Right lobe of liver (tissue), 6 donors: ENCODE results near the gene PRTFDC1. TPM values are rescaled to one million over a fixed set of nuclear protein-coding genes. Genes with fewer than 3 reads are reported as not detected.

Source experiments
- ATAC-seq, 4 donors: fragments of 200-7000 bp; cut with Tn5 transposase; one replicate each; pipeline ENCODE4 v1.9.1; 2020; ENCODE audit warnings: mild to moderate bottlenecking in 4 of 4, moderate library complexity in 4 of 4
- DNase-seq, 3 donors: peaks; one replicate each; pipeline ENCODE4 v3.0.0-alpha.2; 2020
- H3K27ac ChIP-seq, 3 donors: fragments of 200-600 bp; one replicate each; pipeline ENCODE4 v1.8.0; 2022
- H3K27me3 ChIP-seq, 2 donors: fragments of 200-600 bp; one replicate each; pipeline ENCODE4 v1.8.0; 2022
- H3K36me3 ChIP-seq, 4 donors: fragments of 200-600 bp; sonication (generic) in 1 of 4; one replicate each; pipeline versions ENCODE4 v1.5.1 to v1.8.0; 2017 to 2022; ENCODE audit warnings: control low read depth in 1 of 4
- H3K4me1 ChIP-seq, 4 donors: fragments of 200-600 bp; sonication (generic) in 1 of 4; one replicate each; pipeline versions ENCODE4 v1.5.1 to v1.8.0; 2017 to 2022; ENCODE audit warnings: control low read depth in 1 of 4
- H3K4me3 ChIP-seq, 3 donors: fragments of 200-600 bp; one replicate each; pipeline ENCODE4 v1.8.0; 2022
- H3K9me3 ChIP-seq, 4 donors: fragments of 200-600 bp; sonication (generic) in 1 of 4; one replicate each; pipeline versions ENCODE4 v1.5.1 to v1.8.0; 2017 to 2022; ENCODE audit warnings: control low read depth in 1 of 4
- CTCF ChIP-seq, 4 donors: fragments of 200-600 bp in 3 of 4; fragments of 450-650 bp in 1 of 4; IDR thresholded peaks; one replicate each; pipeline versions ENCODE4 v1.5.1 to v1.8.0; 2016 to 2022; ENCODE audit warnings: antibody characterized with exemption in 4 of 4, mild to moderate bottlenecking in 2 of 4
- POLR2A ChIP-seq: fragments of 450-650 bp; IDR thresholded peaks from one replicate; pipeline ENCODE4 v1.6.1; 2017; ENCODE audit warnings: antibody characterized with exemption, mild to moderate bottlenecking
- WGBS: methylation state at CpG from one replicate; pipeline ENCODE4 v1.1.6; 2018; ENCODE audit warnings: low coverage, low lambda C conversion rate; ENCODE audit not compliant: insufficient coverage; ENCODE audit errors: missing lambda C conversion rate; 5-methylcytosine and 5-hydroxymethylcytosine counted together
- intact Hi-C, 2 donors: fragments of 100-400 bp; cut with DNase I; formaldehyde crosslinking; loops; one replicate each; pipeline versions ENCODE4 v1.11.2 to v1.14.1; 2022
- total RNA-seq, 6 experiments: library from RNA; depleted of rRNA in 2 of 6; stranded (reverse); fragments of >200 nt in 2 of 6; fragmentation: NEBNext Ultra II Directional in 3 of 6; extraction: Animal tissue kit (Norgen Biotek cat#: 25700) in 3 of 6; gene quantifications; one replicate each; pipeline versions ENCODE4 v1.1.0 to v1.2.4, GENCODE V29; 2016 to 2023
- donor health status: DM: no; HTN: yes; CAD: no.
- donor health status: DM: no; HTN: no; CAD: no.
- donor health status: DM: no; HTN: no; CAD: no.
- donor health status: DM: no; HTN: yes; CAD: no.
- donor health status: DM: no; HTN: yes; CAD: no.

PRTFDC1 gene
- total RNA-seq, 6 experiments from 2014 or later, result 0.76 to 3.5 (median 1.1) TPM; not detected in 1

GRCh38 chr10:24984906-24985305, 32.5 kb upstream of the PRTFDC1 start:
- Histone ChIP-seq H3K36me3 (no peaks in the 10 kb centered on the region), H3K4me1 (no peaks in the 10 kb centered on the region), H3K9me3 (no peaks in the 10 kb centered on the region), H3K27ac (no peak overlapping the region), H3K27me3 (no peaks in the 10 kb centered on the region), H3K4me3 (no peak overlapping the region)
- WGBS, result 68% methylated on average over 3 of the region's 3 CpGs
- no peak for DNase-seq
- intact Hi-C loops, result no loop called here
- no peak for ATAC-seq
- TF ChIP-seq CTCF (IDR thresholded peaks at IDR 0.05), result no peak
- TF ChIP-seq POLR2A, result no peak

DNA sequence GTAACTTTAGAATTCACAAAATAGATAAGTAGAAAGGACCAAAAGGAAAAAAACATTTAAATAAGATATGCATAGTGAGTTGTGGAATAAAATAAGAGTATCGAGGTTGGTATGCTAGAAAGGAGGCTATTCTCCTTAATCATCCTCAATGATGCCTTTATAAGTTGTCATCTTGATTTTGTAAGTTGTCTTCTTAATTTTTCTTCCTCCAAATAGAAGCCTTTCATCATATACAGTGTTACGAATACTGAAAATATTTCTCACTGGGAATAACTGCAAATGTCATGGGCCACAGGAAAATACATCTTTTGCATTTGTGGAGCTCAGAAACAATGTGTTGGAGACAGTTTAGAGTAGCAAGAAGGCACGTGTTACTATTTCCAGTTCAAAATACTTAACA, 31.5 kb upstream of the PRTFDC1 start:
- Histone ChIP-seq H3K4me3 (no peak overlapping the region), H3K27me3 (no peaks in the 10 kb centered on the region), H3K36me3 (no peaks in the 10 kb centered on the region), H3K9me3 (no peaks in the 10 kb centered on the region), H3K4me1 (no peaks in the 10 kb centered on the region), H3K27ac (no peak overlapping the region)
- DNase-seq (no peak), ATAC-seq (no peak)
- TF ChIP-seq CTCF (IDR thresholded peaks at IDR 0.05) (no peak), POLR2A (no peak)
- intact Hi-C loops, result no loop called here
- WGBS, result 73% methylated on average over 3 of the region's 3 CpGs

GRCh38 chr10:24983130-24983529, 30.7 kb upstream of the PRTFDC1 start:
- 100% methylated on average over 4 of the region's 4 CpGs for WGBS
- intact Hi-C loops, result no loop called here
- no peak for ATAC-seq
- H3K4me1 ChIP-seq, result no peaks in the 10 kb centered on the region
- H3K27me3 ChIP-seq, result no peaks in the 10 kb centered on the region
- TF ChIP-seq CTCF (IDR thresholded peaks at IDR 0.05) (no peak), POLR2A (no peak)
- H3K27ac ChIP-seq, result no peak overlapping the region
- H3K4me3 ChIP-seq, result no peak overlapping the region
- H3K36me3 ChIP-seq, result no peaks in the 10 kb centered on the region
- H3K9me3 ChIP-seq, result no peaks in the 10 kb centered on the region
- DNase-seq, result no peak

DNA sequence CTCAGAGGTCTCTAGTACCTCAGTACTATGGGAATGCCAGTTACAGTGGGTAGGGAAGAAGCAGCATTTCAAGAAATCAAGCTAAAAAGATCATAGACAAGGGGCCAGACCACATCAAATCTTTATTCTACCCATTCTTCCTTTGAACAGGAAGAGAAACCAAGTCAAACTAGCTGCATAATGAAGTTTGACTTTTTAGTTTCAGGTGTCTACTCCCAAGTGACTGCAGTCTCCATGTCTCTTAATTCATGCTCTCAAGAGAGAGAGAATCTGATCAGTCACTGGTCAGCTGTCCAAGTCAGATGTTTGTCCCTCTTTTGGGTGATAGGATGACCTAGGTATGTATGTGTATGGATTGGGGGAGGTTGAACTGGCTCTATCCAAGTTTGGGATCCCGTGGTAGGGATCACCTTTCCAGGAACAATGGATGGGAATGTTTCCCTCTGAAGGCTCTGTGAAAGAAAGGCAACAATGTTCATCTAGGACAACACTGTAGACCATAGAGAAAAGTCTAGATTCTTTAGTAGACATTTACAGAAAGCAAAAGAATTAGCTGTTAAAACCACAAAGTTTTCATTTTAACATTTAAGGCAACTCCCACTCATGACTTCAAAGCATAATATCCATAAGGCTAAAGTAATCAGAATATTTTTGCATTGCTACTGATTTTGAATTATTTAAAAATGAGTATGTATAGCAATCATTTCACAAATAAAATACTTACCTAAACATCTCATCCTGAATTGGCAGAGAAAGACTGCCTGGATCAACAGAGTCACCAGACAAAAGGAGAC, 30.1 kb upstream of the PRTFDC1 start:
- Histone ChIP-seq H3K27ac (no peak overlapping the region), H3K27me3 (no peaks in the 10 kb centered on the region), H3K4me1 (no peaks in the 10 kb centered on the region), H3K36me3 (no peaks in the 10 kb centered on the region), H3K4me3 (no peak overlapping the region), H3K9me3 (no peaks in the 10 kb centered on the region)
- DNase-seq (no peak), ATAC-seq (no peak)
- WGBS, result no CpG with 5 or more reads among the region's 1 CpG
- TF ChIP-seq CTCF (IDR thresholded peaks at IDR 0.05) (no peak), POLR2A (no peak)
- intact Hi-C loops, result no loop called here
